ENCODE measurements around the gene KNDC1.

GRCh38 chr10:133163889-133164815 is 4.1 kb downstream of the KNDC1 start:
- TF ChIP-seq CTCF (IDR thresholded peaks at IDR 0.05) (no peak), POLR2A (IDR thresholded peaks at IDR 0.05) (no peak)
